Cardiac fibroblast (primary cell): ENCODE data around the gene CDK5.

Source experiments
- DNase-seq, 2 donors: peaks; one replicate each; pipeline versions ENCODE4 v3.0.0 to v3.0.0-alpha.2; 2010; ENCODE audit warnings: low read depth in 2 of 2
- H3K4me3 ChIP-seq, 2 donors: replicated peaks in 1 of 2; 1 replicate in 1 of 2; 2 replicates in 1 of 2; pipeline ENCODE4 v1.5.1; 2011; ENCODE audit warnings: low read depth in 2 of 2, low read length in 2 of 2, mild to moderate bottlenecking in 2 of 2, moderate library complexity in 1 of 2
- CTCF ChIP-seq: IDR thresholded peaks from one replicate; pipeline ENCODE4 v1.5.1; 2011; ENCODE audit warnings: low read depth, mild to moderate bottlenecking, low read length, inconsistent platforms

CDK5 gene

GRCh38 chr7:151060416-151061212, 2.9 kb upstream of the CDK5 start:
- H3K4me3 ChIP-seq, result peak overlapping the region; percentile 69 to 80
- TF ChIP-seq CTCF, result no peak
- peak; percentile 55 to 63 for DNase-seq

- TF ChIP-seq CTCF, result no peak
- H3K4me3 ChIP-seq, result peak overlapping the region; percentile 69 to 80
- no peak for DNase-seq
Observed at GRCh38 chr7:151060113-151060415, 2.4 kb upstream of the CDK5 start.

GRCh38 chr7:151059367-151060112, 1.8 kb upstream of the CDK5 start, which contains the start of gene SLC4A2:
Gene SLC4A2, plus strand, starts transcription at chr7:151059589. Its CDS starts 2,399 bp downstream, at chr7:151061988.
- peak; percentile 52 for TF ChIP-seq CTCF
- peak within 1 kb of the TSS; percentile 69 to 80 for H3K4me3 ChIP-seq

GRCh38 chr7:151058781-151059366, 1.2 kb upstream of the CDK5 start:
- peak in 1 of 2 donors; percentile 19 for DNase-seq
- peak overlapping the region; percentile 41 to 69 for H3K4me3 ChIP-seq
- no peak for TF ChIP-seq CTCF

More at GRCh38 chr7:151059367-151060112, 1.8 kb upstream of the CDK5 start, which contains the start of gene SLC4A2:
- DNase-seq, result peak; percentile 70 to 75

GRCh38 chr7:151057989-151058780, 488 bp upstream of the CDK5 start:
- DNase-seq, result peak; percentile 100
- no peak for TF ChIP-seq CTCF
- peak overlapping the region; percentile 69 to 73 for H3K4me3 ChIP-seq
